Measurements from ENCODE around the gene POMP. TPM values are rescaled to one million over a fixed set of nuclear protein-coding genes. Genes with fewer than 3 reads are reported as not detected.

POMP gene
- total RNA-seq, 1 donor from 2014 or later: 98.9 TPM

- Histone ChIP-seq H3K4me1 (no peaks in the 10 kb centered on the region), H3K9ac (no peak overlapping the region), H4K20me1 (ENCODE audit: low read depth) (no peaks in the 10 kb centered on the region), H3K36me3 (no peaks in the 10 kb centered on the region), H3F3A (ENCODE audit: low read depth) (no peaks in the 10 kb centered on the region), H2AFZ (replicated peaks) (no peak overlapping the region), H3K27me3 (peaks cover 31% of the 10 kb centered on the region), H3K4me3 (no peak overlapping the region), H3K4me2 (no peak overlapping the region), H3K9me3 (ENCODE audit: low read depth) (no peaks in the 10 kb centered on the region), H3K27ac (no peak overlapping the region), H3K79me2 (ENCODE audit: low read depth) (no peaks in the 10 kb centered on the region)
- no peak for DNase-seq (ENCODE audit: low spot score)
- H3K27me3 Mint-ChIP-seq (ENCODE audit: insufficient read depth, low read depth): peaks cover 15% of the 10 kb centered on the region
- no peak overlapping the region for H3K4me3 Mint-ChIP-seq
- H3K27ac Mint-ChIP-seq: no peak overlapping the region
- TF ChIP-seq, protein P1, sequence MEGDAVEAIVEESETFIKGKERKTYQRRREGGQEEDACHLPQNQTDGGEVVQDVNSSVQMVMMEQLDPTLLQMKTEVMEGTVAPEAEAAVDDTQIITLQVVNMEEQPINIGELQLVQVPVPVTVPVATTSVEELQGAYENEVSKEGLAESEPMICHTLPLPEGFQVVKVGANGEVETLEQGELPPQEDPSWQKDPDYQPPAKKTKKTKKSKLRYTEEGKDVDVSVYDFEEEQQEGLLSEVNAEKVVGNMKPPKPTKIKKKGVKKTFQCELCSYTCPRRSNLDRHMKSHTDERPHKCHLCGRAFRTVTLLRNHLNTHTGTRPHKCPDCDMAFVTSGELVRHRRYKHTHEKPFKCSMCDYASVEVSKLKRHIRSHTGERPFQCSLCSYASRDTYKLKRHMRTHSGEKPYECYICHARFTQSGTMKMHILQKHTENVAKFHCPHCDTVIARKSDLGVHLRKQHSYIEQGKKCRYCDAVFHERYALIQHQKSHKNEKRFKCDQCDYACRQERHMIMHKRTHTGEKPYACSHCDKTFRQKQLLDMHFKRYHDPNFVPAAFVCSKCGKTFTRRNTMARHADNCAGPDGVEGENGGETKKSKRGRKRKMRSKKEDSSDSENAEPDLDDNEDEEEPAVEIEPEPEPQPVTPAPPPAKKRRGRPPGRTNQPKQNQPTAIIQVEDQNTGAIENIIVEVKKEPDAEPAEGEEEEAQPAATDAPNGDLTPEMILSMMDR (IDR thresholded peaks at IDR 0.05): no peak
- TF ChIP-seq EZH2phosphoT487 (IDR thresholded peaks at IDR 0.05) (no peak), EZH2 (IDR thresholded peaks at IDR 0.05) (no peak)
- H3K9me3 Mint-ChIP-seq: no peaks in the 10 kb centered on the region
- H3K36me3 Mint-ChIP-seq: no peaks in the 10 kb centered on the region
- H3K4me1 Mint-ChIP-seq: peaks cover 10% of the 10 kb centered on the region
Observed at GRCh38 chr13:28714651-28715050, 55.7 kb downstream of the POMP start.

DNA sequence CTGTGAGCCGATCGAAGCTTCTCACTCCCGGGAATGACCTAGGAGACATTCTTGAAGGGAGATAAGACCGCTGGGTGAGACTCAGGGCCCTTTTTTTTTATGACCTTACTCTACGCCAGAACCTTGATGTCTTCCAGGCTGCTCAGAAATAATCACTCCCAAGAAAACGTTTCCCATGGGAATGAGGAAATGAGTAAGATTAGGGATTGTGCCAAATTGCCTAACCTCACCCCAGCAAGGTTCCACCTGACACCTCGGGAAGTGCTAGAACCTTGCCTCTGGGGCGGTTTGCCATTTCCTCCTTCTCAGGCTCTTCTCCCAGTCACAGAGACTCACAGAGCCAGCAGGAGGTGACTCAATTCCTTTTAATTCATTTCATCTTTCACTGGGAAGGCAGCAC is 57.6 kb downstream of the POMP start:
- H3K79me2 ChIP-seq (ENCODE audit: low read depth): no peaks in the 10 kb centered on the region
- H3K4me2 ChIP-seq: no peak overlapping the region
- Mint-ChIP-seq H3K27me3 (ENCODE audit: insufficient read depth, low read depth) (peaks cover 15% of the 10 kb centered on the region), H3K36me3 (no peaks in the 10 kb centered on the region), H3K4me1 (peaks cover 10% of the 10 kb centered on the region), H3K4me3 (no peak overlapping the region), H3K9me3 (no peaks in the 10 kb centered on the region), H3K27ac (no peak overlapping the region)
- peaks cover 36% of the 10 kb centered on the region for H3K27me3 ChIP-seq
- no peak for DNase-seq (ENCODE audit: low spot score)
- no peaks in the 10 kb centered on the region for H3K4me1 ChIP-seq
- H3K9ac ChIP-seq: no peak overlapping the region
- H2AFZ ChIP-seq (replicated peaks): no peak overlapping the region
- H3K9me3 ChIP-seq (ENCODE audit: low read depth): no peaks in the 10 kb centered on the region
- H4K20me1 ChIP-seq (ENCODE audit: low read depth): no peaks in the 10 kb centered on the region
- H3K4me3 ChIP-seq: no peak overlapping the region
- no peaks in the 10 kb centered on the region for H3F3A ChIP-seq (ENCODE audit: low read depth)
- H3K27ac ChIP-seq: no peak overlapping the region
- TF ChIP-seq EZH2phosphoT487 (IDR thresholded peaks at IDR 0.05): no peak
- TF ChIP-seq, protein P1 (IDR thresholded peaks at IDR 0.05): no peak
- TF ChIP-seq EZH2 (IDR thresholded peaks at IDR 0.05): no peak
- H3K36me3 ChIP-seq: no peaks in the 10 kb centered on the region

DNA sequence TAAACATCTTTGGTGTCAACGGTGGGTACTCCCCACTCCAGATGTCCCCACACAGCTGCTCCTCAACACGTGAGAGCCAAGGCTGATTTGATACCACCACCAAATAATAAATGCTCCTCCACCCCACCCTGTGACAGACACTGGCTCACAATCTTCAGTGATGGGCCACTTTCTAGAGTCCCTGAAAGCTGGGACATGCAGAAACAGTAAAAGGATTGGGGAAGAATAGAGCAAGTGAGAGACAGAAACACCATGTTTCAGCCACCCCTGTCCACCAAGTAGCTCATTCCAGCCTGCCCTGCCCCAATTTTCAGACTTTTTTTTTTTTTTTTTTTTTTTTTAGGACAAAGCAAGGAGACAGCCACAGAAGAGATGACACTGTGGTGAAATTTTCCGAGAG is 58.2 kb downstream of the POMP start:
- no peak for DNase-seq (ENCODE audit: low spot score)
- TF ChIP-seq, protein P1 (IDR thresholded peaks at IDR 0.05): no peak
- Histone ChIP-seq H3K36me3 (no peaks in the 10 kb centered on the region), H3F3A (ENCODE audit: low read depth) (no peaks in the 10 kb centered on the region), H3K4me3 (no peak overlapping the region), H3K27ac (no peak overlapping the region), H3K79me2 (ENCODE audit: low read depth) (no peaks in the 10 kb centered on the region), H3K4me1 (no peaks in the 10 kb centered on the region), H3K9me3 (ENCODE audit: low read depth) (no peaks in the 10 kb centered on the region), H3K4me2 (no peak overlapping the region), H3K9ac (no peak overlapping the region), H2AFZ (replicated peaks) (no peak overlapping the region), H4K20me1 (ENCODE audit: low read depth) (no peaks in the 10 kb centered on the region), H3K27me3 (peaks cover 36% of the 10 kb centered on the region)
- Mint-ChIP-seq H3K9me3 (no peaks in the 10 kb centered on the region), H3K27me3 (ENCODE audit: insufficient read depth, low read depth) (peaks cover 15% of the 10 kb centered on the region), H3K4me3 (peak overlapping the region; percentile 46), H3K4me1 (peaks cover 10% of the 10 kb centered on the region), H3K27ac (no peak overlapping the region), H3K36me3 (no peaks in the 10 kb centered on the region)

DNA sequence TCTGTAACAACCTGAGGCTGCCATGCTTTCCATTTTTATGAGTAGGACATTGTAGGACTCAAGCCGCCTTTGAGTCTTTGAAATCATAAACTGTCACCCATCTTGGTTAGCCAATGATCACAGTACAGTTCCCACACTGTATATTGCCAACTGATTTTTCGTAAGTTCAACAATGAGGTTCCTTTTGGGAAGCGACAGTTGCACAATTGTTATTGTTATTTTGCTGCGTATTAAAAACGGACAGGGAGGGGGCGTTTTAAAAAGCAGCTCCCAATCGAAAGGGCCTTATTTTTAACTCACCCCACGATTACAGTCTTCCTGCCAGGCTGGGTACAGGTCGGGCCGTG is 59.2 kb downstream of the POMP start:
- TF ChIP-seq EZH2phosphoT487 (IDR thresholded peaks at IDR 0.05): no peak
- TF ChIP-seq, protein P1 (IDR thresholded peaks at IDR 0.05): no peak
- no peak for TF ChIP-seq EZH2 (IDR thresholded peaks at IDR 0.05)
- H3K27me3 Mint-ChIP-seq (ENCODE audit: insufficient read depth, low read depth): peaks cover 15% of the 10 kb centered on the region

More for the DNA sequence above, 59.2 kb downstream of the POMP start:
- H3K4me1 Mint-ChIP-seq: peaks cover 10% of the 10 kb centered on the region
- no peaks in the 10 kb centered on the region for H3K9me3 Mint-ChIP-seq
- no peaks in the 10 kb centered on the region for H3K9me3 ChIP-seq (ENCODE audit: low read depth)
- H3F3A ChIP-seq (ENCODE audit: low read depth): no peaks in the 10 kb centered on the region
- H3K36me3 ChIP-seq: no peaks in the 10 kb centered on the region
- peak overlapping the region; percentile 63 for H3K4me3 ChIP-seq
- H3K4me3 Mint-ChIP-seq: peak overlapping the region; percentile 92
- H3K4me2 ChIP-seq: peak overlapping the region; percentile 75
- H3K27me3 ChIP-seq: peaks cover 36% of the 10 kb centered on the region
- no peaks in the 10 kb centered on the region for H3K79me2 ChIP-seq (ENCODE audit: low read depth)
- H3K4me1 ChIP-seq: no peaks in the 10 kb centered on the region
- H4K20me1 ChIP-seq (ENCODE audit: low read depth): no peaks in the 10 kb centered on the region
- H3K36me3 Mint-ChIP-seq: no peaks in the 10 kb centered on the region
- no peak overlapping the region for H3K27ac ChIP-seq
- no peak overlapping the region for H3K9ac ChIP-seq
- no peak overlapping the region for H3K27ac Mint-ChIP-seq
- H2AFZ ChIP-seq (replicated peaks): peak overlapping the region; percentile 71
- no peak for DNase-seq (ENCODE audit: low spot score)
